ENCODE data around the gene SCN3B.
A peak's percentile ranks its signal among the peaks of the same experiment; 100 is the strongest.

SCN3B gene

GRCh38 chr11:123659311-123659710 is 4.9 kb upstream of the SCN3B start:
- no peak for DNase-seq

GRCh38 chr11:123653827-123654565 is 428 bp downstream of the SCN3B start:
- DNase-seq, result peak in 9 of 51 donors; percentile 13 to 65 (median 38)

- peak in 1 of 51 donors; percentile 65 for DNase-seq
Measured at GRCh38 chr11:123653483-123653826, 969 bp downstream of the SCN3B start.

DNA sequence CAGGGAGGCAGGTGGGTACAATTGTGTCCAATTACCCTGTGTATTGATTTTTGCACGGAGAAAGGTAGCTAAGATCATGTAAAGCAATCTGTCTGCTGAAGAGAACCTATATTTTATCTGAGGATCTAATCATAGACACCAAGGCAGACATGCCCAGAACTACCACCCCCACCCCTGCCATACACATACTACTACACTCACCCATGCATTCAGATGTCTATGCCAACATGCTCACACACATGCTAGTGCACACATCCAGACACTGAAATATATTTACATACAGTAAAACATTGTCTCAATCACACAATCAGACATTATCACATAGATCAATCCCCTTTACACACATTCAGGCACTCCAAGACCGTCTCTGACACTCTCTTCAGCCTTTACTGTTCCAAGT is 1.8 kb downstream of the SCN3B start:
- no peak for DNase-seq

- no peak for DNase-seq
Measured at GRCh38 chr11:123650901-123651300, 3.5 kb downstream of the SCN3B start.

DNA sequence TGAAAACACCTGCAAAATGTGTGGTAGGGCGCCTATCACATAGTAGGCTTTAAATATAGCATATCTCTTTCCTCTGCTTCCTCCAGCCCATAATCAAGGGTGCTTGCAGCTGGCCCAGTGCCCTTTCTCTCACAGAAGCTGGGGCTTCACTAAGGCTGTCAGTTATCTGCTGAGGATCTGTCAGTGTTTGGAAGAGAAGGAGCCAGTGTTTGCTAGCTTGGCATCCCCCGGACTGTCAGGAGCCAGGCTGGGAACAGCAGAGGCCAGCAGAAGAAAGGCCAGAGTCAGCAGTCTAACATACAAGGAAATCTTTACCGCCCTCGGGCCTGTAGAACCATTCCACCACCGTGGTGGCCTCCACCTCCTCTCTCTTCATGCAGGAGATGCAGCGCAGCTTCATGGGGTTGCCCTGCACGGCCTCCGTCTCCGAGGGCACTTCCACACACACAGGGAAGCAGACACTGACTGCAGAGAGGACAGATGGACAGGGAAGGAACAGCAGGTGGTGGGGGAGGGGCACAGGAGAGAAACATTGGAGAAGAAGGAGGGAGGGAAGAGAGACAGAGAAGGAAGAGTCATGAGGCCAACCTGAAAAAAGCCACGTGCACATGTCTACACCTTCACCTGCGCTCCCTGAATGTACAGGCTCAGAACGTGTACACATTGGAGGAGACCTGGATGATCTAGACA is 9.0 kb downstream of the SCN3B start:
- no peak for DNase-seq

GRCh38 chr11:123642435-123642834 is 12.0 kb downstream of the SCN3B start:
- DNase-seq, result no peak

DNA sequence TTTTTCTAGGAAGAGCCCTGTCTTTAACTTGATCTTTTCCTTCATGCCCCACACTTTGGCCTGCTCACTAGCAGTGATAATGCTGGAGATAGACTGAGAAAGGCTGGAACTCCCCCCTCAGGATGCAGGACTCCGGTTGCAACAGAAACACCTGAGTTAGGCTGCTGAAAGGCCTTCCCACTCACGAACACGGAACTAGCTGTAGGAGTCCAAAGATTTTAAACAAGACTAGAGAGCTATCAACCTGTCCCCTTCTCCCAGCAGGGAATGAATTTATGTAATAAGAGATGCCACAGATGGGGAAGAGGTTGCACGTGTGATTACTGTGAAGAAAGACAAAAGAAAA is 13.0 kb downstream of the SCN3B start:
- DNase-seq, result peak in 1 of 51 donors; percentile 64

- peak in 21 of 51 donors; percentile 4 to 64 (median 18) for DNase-seq
Measured at GRCh38 chr11:123640677-123641494, 13.5 kb downstream of the SCN3B start.

GRCh38 chr11:123640029-123640428 is 14.4 kb downstream of the SCN3B start:
- no peak for DNase-seq

DNA sequence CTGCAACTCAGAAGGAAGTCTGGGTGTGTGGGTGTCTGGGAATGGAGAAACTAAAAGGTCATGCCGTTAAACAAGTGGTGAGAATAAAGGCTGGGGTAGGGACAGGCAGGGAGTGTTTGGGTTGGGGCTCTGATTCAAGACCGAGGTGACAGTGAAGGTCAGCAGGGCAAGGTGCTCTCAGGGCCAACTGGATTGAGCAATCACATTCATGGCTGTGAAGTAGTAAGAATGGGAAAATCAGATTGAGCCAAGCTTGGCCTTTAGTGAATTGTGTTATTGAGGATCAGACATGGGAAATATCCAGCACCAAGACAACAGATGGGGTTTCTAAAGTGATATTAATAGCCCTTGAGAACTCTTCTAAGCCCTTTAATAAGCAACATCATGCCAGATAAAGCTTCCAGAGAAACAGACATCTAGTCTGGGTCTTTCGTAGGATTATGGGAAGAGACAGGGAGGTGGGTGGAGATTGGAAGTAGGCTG is 24.3 kb downstream of the SCN3B start:
- no peak for DNase-seq

- peak in 14 of 51 donors; percentile 7 to 46 (median 18) for DNase-seq
Measured at GRCh38 chr11:123628936-123629683, 25.3 kb downstream of the SCN3B start.

GRCh38 chr11:123624974-123625373 is 29.4 kb downstream of the SCN3B start:
- no peak for DNase-seq

DNA sequence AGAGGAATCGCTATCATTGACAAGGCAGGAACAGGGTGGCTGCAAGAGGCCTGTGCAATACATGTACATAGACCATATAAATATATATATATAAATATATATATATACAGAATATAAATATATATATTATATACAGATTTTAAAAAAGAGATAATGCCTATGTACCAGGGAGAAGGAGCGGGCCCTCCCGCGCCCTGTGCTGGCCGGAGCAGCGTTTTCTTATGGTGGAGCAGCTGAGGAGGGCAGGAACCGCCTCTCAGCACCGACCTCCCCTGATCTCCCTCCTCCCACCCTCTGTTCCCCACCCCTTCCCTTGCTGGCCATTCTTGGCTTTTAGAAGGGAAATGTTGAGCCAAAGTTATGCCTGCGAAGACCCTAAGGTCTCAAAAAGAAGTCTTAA is 31.8 kb downstream of the SCN3B start:
- DNase-seq, result no peak

- peak in 27 of 51 donors; percentile 3 to 75 (median 21) for DNase-seq
Measured at GRCh38 chr11:123616505-123617198, 37.8 kb downstream of the SCN3B start.

DNA sequence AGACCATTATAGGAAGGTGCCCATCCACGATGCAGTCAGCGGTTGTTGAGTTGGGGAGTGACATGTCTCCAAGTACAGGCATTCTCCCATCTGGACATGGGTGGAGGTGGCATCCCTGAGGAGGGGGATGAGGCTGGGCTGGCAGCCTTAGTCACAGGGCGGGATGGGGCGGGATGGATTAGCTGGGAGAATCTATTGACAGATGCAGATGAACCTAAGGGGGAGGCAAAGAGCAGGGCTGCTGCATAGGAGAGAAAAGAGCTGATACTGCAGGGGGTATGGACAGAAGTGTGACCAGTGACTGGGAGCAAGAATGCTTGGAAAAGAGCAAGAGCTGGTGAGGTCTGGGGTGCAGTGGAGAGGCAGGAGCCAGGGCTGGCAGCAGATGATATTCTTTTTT is 42.7 kb downstream of the SCN3B start:
- no peak for DNase-seq

DNA sequence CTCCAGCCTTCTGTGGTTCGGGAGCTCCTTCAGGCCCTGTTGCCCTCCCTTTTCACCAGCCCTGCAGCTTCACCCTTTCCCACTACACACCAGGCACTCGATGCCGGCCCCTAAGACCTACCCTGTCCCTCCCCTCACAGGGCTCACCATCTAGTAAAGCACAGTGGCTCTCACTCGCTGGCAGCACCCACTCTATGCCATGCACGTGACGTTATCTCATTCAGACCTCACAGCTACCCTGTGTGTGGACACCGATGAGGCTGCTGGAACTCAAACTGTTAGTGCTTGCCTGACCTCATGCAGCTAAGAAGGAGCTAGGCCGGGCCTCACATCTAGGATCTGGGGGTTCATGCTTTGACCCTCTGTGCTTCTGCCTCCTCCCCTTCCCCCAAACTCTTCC is 45.5 kb downstream of the SCN3B start:
- DNase-seq, result no peak

DNA sequence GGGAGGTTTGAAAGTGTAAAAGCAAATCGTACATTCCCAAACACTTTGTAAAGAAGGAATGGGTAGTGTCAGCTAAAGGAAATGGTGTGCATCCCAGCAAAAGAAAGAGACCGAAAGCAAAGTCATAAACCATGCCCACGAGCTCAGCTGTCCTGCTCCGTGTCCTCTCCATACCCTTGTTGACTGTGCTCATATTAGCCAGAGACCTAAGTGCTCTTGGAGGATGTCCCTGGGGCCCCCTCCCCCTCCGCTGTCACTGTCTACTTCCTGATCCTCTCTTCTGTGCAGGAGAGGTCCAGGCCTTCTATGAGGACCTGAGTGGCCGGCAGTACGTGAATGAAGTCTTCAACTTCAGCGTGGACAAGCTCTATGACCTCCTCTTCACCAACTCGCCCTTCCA is 46.1 kb downstream of the SCN3B start:
- DNase-seq, result no peak

DNA sequence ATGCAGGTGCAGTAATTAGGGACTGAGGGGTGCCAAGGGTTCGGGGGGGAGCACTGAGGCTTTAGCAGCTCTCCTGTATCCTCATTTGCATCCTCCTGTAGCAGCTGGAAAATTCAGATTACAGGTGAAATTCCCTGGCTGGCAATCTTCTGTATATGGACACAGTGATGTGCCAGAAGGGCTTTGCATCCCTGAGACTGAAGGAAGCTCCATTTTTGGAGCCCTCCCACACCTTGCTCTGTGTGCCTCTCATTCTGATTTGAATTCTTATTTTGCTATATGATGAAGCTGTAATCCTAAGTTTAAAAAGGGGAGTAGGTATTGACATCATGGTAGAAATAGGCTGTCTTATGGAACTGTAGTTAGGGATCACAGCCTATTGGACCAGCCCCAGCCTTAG is 46.6 kb downstream of the SCN3B start:
- DNase-seq, result no peak

- DNase-seq, result no peak
Measured at GRCh38 chr11:123603666-123604065, 50.8 kb downstream of the SCN3B start.

DNA sequence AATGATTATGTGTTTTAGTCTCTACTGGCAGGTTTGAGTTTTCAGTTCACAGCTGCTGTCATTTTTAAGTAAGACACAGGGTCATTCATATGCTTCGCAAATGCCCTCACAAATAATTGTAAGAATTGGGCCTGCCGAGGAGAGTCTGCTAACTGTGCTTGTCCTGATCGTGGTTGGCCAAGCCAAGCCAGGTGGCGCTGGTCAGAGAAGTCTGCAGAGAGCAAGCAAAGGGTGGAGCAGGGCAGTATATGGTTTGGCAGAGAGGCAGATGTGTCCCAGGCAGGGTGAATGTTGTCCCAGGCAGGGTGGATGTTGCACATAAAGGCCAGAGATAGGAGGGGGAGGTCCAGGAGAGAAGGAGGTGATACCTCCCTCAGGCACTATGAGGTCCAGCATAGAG is 52.7 kb downstream of the SCN3B start:
- DNase-seq, result no peak

Data from hypothalamus (tissue), 51 donors.